Measurements from ENCODE around the gene THAP4.

DNA sequence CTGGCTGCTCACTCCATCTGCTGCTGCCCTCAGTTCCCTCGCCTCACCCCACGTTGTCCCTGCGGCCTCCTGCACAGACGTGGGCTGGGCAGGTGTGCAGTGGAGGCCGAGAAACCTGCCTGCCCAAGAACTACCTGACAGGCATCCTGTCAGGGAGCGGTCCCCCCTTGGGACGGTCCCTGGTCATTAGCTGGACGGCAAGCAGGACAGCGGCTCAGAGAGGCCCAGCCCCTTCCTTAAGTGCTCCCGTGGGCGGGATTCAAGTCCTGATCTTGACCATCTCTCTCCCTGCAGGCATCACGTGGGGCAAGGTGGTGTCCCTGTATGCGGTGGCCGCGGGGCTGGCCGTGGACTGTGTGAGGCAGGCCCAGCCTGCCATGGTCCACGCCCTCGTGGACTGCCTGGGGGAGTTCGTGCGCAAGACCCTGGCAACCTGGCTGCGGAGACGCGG lies 67.1 kb downstream of the THAP4 start:
- TF ChIP-seq SPI1 (IDR thresholded peaks at IDR 0.05; ENCODE audit: low read depth, low read length) (no peak), POLR2AphosphoS5 (IDR thresholded peaks at IDR 0.05; ENCODE audit: low read depth, low read length) (no peak), POLR2A (IDR thresholded peaks at IDR 0.05; ENCODE audit: low read depth, low read length) (no peak), TAF1 (IDR thresholded peaks at IDR 0.05; ENCODE audit: low read depth, low read length) (no peak)

All from GM12891 (cell line).